ENCODE measurements around the gene MAP1LC3A. TPM values are rescaled to one million over a fixed set of nuclear protein-coding genes. Genes with fewer than 3 reads are reported as not detected.
A peak's percentile ranks its signal among the peaks of the same experiment; 100 is the strongest.

Gene MAP1LC3A
- total and polyA plus RNA-seq, 7 donors: 27.4 to 90.5 (median 35.5) TPM

GRCh38 chr20:34560141-34560523 is 1.6 kb downstream of the MAP1LC3A start:
- no peaks in the 10 kb centered on the region for H3K36me3 ChIP-seq (ENCODE audit: insufficient read depth in 1 of 2, low read depth in 1 of 2)
- 81 to 89% (median 81%) methylated on average over 12 of the region's 12 CpGs for WGBS, 3 donors
- no peaks in the 10 kb centered on the region for H3K9me3 ChIP-seq
- DNase-seq: peak in 1 of 2 donors; percentile 54
- no peak for ATAC-seq
- no peaks in the 10 kb centered on the region for H3K27me3 ChIP-seq (ENCODE audit: insufficient read depth in 3 of 3, low read length in 2 of 3)
- H3K4me1 ChIP-seq: peaks cover 7% of the 10 kb centered on the region
- TF ChIP-seq CTCF (IDR thresholded peaks at IDR 0.05): no peak
- intact Hi-C loops (cut with DNase I): no loop called here
- no peak overlapping the region for H3K4me3 ChIP-seq
- H3K27ac ChIP-seq: peak overlapping the region; percentile 86

- intact Hi-C loops (cut with DNase I): no loop called here
- Histone ChIP-seq H3K9me3 (no peaks in the 10 kb centered on the region), H3K27me3 (ENCODE audit: insufficient read depth in 3 of 3, low read length in 2 of 3) (no peaks in the 10 kb centered on the region), H3K36me3 (ENCODE audit: insufficient read depth in 1 of 2, low read depth in 1 of 2) (no peaks in the 10 kb centered on the region), H3K4me1 (peaks cover 7% of the 10 kb centered on the region), H3K4me3 (no peak overlapping the region), H3K27ac (no peak overlapping the region)
- ATAC-seq (no peak), DNase-seq (no peak)
- WGBS, 3 donors: 79 to 91% (median 84%) methylated on average over 6 to 7 of the region's 7 CpGs
- TF ChIP-seq CTCF (IDR thresholded peaks at IDR 0.05): no peak
Measured at GRCh38 chr20:34560614-34561013, 2.1 kb downstream of the MAP1LC3A start.

GRCh38 chr20:34561661-34562060 is 3.1 kb downstream of the MAP1LC3A start:
- Histone ChIP-seq H3K27ac (no peak overlapping the region), H3K27me3 (ENCODE audit: insufficient read depth in 3 of 3, low read length in 2 of 3) (no peaks in the 10 kb centered on the region), H3K4me1 (peaks cover 7% of the 10 kb centered on the region), H3K9me3 (no peaks in the 10 kb centered on the region), H3K36me3 (ENCODE audit: insufficient read depth in 1 of 2, low read depth in 1 of 2) (peaks cover 0 to under 1% of the 10 kb centered on the region in 2 donors), H3K4me3 (no peak overlapping the region)
- 77 to 80% (median 77%) methylated on average over 10 of the region's 10 CpGs for WGBS, 3 donors
- ATAC-seq (no peak), DNase-seq (no peak)
- no peak for TF ChIP-seq CTCF (IDR thresholded peaks at IDR 0.05)
- intact Hi-C loops (cut with DNase I): no loop called here

GRCh38 chr20:34562641-34563040 is 4.1 kb downstream of the MAP1LC3A start:
- intact Hi-C loops (cut with DNase I): no loop called here
- Histone ChIP-seq H3K4me3 (no peak overlapping the region), H3K4me1 (peaks cover 2% of the 10 kb centered on the region), H3K36me3 (ENCODE audit: insufficient read depth in 1 of 2, low read depth in 1 of 2) (peaks cover 0 to 5% of the 10 kb centered on the region in 2 donors), H3K27ac (no peak overlapping the region), H3K27me3 (ENCODE audit: insufficient read depth in 3 of 3, low read length in 2 of 3) (no peaks in the 10 kb centered on the region), H3K9me3 (no peaks in the 10 kb centered on the region)
- peak; percentile 28 for TF ChIP-seq CTCF (IDR thresholded peaks at IDR 0.05)
- 40 to 62% (median 43%) methylated on average over 5 of the region's 5 CpGs for WGBS, 3 donors
- DNase-seq: no peak
- ATAC-seq: no peak

GRCh38 chr20:34564833-34565232 is 6.3 kb downstream of the MAP1LC3A start:
- Histone ChIP-seq H3K9me3 (no peaks in the 10 kb centered on the region), H3K4me3 (no peak overlapping the region), H3K27ac (no peak overlapping the region), H3K36me3 (ENCODE audit: insufficient read depth in 1 of 2, low read depth in 1 of 2) (peaks cover 0 to 5% of the 10 kb centered on the region in 2 donors), H3K27me3 (ENCODE audit: insufficient read depth in 3 of 3, low read length in 2 of 3) (no peaks in the 10 kb centered on the region), H3K4me1 (no peaks in the 10 kb centered on the region)
- WGBS, 3 donors: 22 to 38% (median 33%) methylated on average over 7 of the region's 7 CpGs
- no peak for TF ChIP-seq CTCF (IDR thresholded peaks at IDR 0.05)
- DNase-seq (peak in 1 of 2 donors; percentile 67), ATAC-seq (peak; percentile 51 to 80 (median 58))
- intact Hi-C loops (cut with DNase I): no loop called here
